ENCODE measurements around the gene DUSP7.

The DUSP7 gene

GRCh38 chr3:52067526-52067925 is 11.2 kb upstream of the DUSP7 start:
- no peak for DNase-seq (ENCODE audit: low spot score)

DNA sequence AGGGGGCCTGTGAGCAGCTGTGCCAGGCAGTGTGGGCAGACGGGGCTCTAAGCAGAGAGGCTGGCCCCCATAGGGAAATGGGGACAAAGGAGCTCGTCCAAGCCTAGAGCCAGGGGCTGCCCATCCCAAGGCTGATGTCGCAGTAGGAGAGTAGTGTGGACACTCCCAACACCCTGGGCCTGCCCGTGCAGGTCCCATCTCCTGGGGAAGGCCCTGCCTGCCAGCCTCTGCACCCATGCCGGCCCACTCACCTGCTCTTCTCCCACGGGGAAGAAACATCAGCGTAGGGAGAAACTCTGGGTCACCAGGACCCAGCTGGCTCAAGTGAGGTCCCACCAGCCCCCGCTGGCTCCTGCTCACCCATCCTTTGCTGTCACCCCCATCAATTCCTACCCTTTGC is 10.7 kb upstream of the DUSP7 start:
- no peak for DNase-seq (ENCODE audit: low spot score)

- DNase-seq (ENCODE audit: low spot score) = no peak
Measured at GRCh38 chr3:52065264-52065756, 8.9 kb upstream of the DUSP7 start.

DNA sequence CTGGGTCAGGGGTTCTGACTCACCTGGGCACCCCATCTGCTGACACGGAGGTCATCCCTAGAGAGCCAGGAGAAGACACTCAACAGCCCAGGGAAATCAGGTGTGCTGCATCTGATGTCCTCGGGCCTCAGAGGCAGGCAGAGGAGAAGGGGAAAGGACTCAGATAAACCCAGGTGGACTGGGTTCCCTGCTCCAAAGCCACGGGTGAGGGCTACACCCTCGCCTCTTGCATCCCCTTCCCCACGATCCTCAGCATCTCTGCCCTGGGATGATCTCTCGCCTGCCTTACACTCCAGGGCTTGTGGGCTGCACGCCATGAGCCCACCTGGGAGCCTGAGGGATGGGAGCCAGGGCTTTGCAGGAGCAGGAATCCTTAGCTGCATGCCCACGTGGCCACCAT is 8.2 kb upstream of the DUSP7 start:
- no peak for DNase-seq (ENCODE audit: low spot score)

- DNase-seq (ENCODE audit: low spot score) = no peak
Measured at GRCh38 chr3:52063026-52063723, 6.8 kb upstream of the DUSP7 start.

GRCh38 chr3:52062505-52062904 is 6.1 kb upstream of the DUSP7 start:
- peak; percentile 94 for DNase-seq (ENCODE audit: low spot score)

GRCh38 chr3:52061121-52061910 is 4.9 kb upstream of the DUSP7 start:
- no peak for DNase-seq (ENCODE audit: low spot score)

DNA sequence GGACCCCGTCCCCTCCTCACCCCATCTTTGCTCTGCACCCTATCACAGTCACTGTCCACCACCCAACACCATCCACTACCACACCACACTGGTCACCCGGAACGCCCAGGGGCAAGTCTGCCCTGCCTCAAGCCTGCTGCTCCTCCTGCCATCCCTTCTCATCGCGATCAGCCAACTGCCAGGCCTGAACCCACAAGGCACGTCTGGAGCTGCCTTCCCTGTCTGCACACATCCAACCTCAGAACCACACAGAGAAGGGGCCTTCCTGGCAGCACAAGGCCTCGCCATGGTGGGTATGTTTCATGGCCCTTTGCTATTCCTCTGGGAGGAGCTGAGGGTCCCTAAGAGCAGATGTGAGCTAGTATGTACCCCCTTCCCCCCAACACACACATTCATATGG is 3.4 kb upstream of the DUSP7 start:
- no peak for DNase-seq (ENCODE audit: low spot score)

DNA sequence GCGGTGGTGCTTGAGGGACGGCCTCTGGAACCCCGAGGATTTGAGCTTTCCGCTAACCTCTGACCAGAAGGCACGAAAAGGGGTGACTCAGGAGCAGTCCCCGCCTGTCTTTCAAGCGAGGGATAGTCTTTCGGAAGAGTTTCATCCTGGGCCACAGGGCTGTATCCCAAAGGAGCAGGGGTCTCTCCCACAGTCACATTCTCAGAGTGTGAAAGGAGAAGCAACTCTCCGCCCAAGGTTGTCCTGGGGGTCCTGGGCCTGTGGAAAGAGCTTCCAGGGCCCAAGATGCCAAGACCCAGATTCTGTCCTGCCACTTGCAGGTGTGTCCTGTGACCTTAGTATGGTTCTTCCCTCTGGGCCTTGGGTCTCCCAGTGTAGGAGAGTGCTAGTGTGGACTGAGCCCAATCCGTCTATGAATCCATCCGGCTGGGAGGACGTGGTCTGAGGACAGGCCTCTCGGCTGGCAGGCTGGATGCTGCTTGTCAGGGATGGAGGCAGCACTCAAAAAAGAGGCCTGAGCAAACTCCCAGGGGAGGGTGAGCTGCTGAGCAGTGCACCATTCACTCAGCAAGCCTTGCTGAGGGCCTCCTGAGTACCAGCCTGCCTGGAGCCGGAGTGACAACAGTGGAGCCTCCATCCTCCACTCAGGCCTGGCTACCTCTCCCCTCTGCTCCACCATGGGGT is 1.6 kb upstream of the DUSP7 start:
- DNase-seq (ENCODE audit: low spot score) = no peak

- peak; percentile 99 for DNase-seq (ENCODE audit: low spot score)
Measured at GRCh38 chr3:52056968-52057811, 819 bp upstream of the DUSP7 start.

DNA sequence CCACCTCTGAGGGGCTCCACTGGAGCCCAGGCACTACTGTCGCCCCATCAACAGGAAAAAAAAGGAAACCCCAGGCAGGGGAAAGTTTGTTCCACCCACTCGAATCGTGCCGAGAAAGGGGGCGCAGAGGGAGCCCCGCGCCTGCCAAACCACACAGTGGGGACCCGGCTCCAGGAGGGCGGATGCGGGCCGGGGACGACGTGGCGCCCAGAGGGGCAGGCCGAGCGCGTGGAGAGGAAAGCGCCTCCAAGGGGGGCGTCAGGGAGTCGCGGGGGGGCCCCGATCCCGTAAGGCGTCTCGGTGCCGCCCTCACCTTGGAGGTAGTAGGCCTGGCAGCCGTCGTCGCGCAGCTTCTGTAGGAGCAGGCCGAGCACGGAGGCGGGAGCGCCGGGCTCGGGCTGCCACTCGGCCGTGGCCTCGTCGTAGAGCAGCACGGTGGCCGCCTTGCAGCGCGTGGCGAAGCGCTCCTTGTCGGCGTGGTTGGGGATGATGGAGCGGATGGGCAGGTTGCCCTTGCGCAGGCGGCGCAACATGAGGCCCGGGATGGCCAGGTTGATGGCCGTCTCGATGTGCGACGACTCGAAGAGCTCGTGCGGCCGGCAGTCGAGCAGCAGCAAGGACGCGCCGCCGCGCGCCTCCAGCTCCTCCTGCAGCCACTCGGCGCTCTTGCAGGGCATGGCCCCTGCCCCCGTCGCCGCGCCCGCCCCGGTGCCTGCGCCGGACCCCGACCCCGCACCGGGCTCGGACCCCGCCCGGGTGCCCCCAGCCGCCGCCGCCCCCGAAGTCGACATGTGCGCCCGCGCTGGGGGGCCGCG is 627 bp downstream of the DUSP7 start:
- DNase-seq (ENCODE audit: low spot score) = no peak

DNA sequence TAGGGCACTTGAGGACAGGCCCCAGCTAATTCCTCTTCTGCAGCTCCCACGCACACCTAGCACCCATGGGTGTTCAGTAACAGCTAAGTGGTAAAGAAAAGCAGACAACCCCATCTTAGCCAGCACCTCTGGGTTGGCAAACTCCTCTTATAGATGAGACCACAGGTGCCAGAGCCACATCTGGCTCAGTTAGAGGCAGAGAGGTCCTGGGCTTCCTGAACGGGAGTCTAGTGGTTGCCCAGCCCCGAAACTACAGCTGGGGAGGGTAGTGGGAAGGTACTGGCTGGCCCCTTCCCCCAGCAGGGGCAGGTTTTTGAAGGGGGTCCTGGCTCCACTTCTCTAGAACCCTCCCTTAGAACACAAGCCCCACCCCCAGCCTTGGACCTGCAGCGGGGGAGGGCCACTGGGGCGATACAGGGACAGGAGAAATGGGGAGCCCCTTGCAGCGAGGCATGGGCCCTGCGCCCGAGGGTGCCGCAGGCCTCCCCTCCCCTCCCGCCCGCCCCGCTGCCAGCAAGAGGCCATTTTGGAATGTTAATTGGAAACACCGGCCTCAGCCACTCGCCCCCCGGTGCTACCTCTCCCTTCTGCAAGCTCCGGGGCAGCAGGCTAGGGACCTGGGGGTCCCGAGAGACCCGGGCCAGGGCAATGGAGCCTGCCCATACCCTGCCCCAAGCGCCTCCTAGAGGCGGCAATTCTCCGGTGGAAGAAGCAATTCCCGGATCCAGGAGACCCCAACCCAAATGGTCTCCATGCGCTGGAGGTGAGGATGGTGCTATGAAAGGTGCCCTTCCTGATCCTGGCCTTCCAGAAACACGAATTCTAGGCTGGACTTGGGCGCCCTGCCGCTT is 1.5 kb downstream of the DUSP7 start:
- no peak for DNase-seq (ENCODE audit: low spot score)

DNA sequence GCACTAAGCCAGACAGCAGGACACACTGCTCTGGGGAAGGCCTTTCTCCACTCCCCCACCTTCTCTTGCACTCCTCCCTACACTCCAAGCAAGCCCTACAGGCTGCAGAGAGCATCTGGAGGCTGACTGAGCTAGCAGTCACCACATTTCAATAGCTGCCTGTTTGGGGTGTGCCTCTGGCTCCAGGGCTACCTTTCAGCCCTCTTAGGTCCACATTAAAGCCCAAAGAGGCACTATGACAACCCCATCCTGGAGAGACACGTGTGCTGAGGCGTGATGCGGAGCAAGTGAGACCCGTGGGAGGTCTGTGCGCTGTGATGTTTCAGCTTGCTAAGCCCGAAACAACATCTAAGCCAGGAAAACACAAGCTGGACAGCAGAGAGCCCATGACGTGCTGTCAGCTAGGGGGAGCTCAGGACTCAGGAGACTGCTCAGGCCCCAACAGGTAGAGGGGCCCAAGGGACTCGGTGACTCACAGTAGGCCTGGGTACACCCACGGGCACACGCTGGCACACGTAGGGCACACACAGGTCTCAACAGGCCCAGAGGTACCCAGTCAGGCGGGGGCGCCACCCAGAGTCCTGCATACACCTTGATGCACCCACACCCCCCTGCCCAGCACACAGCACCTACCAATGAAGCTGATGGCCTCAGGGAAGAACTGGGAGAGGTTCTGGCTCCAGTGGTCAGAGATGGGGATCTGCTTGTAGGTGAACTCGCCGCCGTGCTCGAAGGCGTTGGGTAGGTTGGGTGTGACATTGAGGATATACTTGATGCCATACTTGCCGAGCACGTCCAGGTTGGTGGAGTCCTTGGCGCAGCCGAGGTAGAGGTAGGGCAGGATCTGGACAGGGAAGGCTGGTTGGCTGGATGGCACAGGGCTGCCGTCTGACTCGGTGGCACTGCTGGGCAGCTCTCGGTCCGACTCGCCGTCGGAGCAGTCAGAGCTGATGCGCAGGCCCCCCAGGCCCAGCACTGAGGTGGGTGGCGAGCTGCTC is 2.8 kb downstream of the DUSP7 start:
- no peak for DNase-seq (ENCODE audit: low spot score)

- DNase-seq (ENCODE audit: low spot score) = peak; percentile 81
Measured at GRCh38 chr3:52052831-52053306, 3.5 kb downstream of the DUSP7 start.

- DNase-seq (ENCODE audit: low spot score) = no peak
Measured at GRCh38 chr3:52051444-52051843, 4.9 kb downstream of the DUSP7 start.

DNA sequence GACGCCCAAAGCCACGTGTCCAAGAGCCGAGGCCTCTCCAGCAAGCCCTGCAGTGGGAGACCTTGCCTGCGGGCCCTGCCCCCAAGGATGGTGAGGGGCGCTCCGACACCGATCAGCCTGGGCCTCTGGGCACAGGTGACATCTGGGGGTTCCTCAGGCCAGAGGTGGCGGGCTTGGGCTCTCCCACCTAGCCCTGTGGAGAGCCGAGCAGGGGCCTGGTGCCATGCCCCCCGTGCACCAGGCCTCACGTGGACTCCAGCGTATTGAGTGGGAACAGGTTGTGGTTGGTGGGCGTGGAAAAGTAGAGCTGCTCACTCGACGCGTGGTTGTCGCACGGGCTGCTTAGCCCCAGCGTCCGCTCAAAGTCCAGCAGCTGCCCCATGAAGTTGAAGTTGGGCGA is 5.8 kb downstream of the DUSP7 start:
- DNase-seq (ENCODE audit: low spot score) = no peak

GRCh38 chr3:52049503-52049902 is 6.9 kb downstream of the DUSP7 start:
- DNase-seq (ENCODE audit: low spot score) = no peak

GRCh38 chr3:52047295-52047960 is 8.9 kb downstream of the DUSP7 start:
- no peak for DNase-seq (ENCODE audit: low spot score)
